ENCODE data around the gene UIMC1. TPM values are rescaled to one million over a fixed set of nuclear protein-coding genes. Genes with fewer than 3 reads are reported as not detected.

The UIMC1 gene
- total RNA-seq, 2 donors from 2014 or later, result 38.7 to 41.4 TPM

- ATAC-seq (no peak), DNase-seq (ENCODE audit: low spot score in 2 of 2) (no peak)
- Mint-ChIP-seq H3K27ac (no peak overlapping the region), H3K36me3 (no peaks in the 10 kb centered on the region), H3K9me3 (no peaks in the 10 kb centered on the region)
Observed at GRCh38 chr5:176863765-176864098, 142.8 kb downstream of the UIMC1 start.

- H3K9me3 Mint-ChIP-seq, result no peaks in the 10 kb centered on the region
- no peak for ATAC-seq
- H3K36me3 Mint-ChIP-seq, result no peaks in the 10 kb centered on the region
- DNase-seq (ENCODE audit: low spot score in 2 of 2), result no peak
- H3K27ac Mint-ChIP-seq, result no peak overlapping the region
Observed at GRCh38 chr5:176863041-176863764, 143.4 kb downstream of the UIMC1 start.

- Mint-ChIP-seq H3K36me3 (no peaks in the 10 kb centered on the region), H3K27ac (no peak overlapping the region), H3K9me3 (no peaks in the 10 kb centered on the region)
- DNase-seq (ENCODE audit: low spot score in 2 of 2), result no peak
- ATAC-seq, result no peak
Observed at GRCh38 chr5:176862330-176862995, 144.1 kb downstream of the UIMC1 start.

- H3K27ac Mint-ChIP-seq, result no peak overlapping the region
- no peaks in the 10 kb centered on the region for H3K36me3 Mint-ChIP-seq
- ATAC-seq (no peak), DNase-seq (ENCODE audit: low spot score in 2 of 2) (no peak)
- no peaks in the 10 kb centered on the region for H3K9me3 Mint-ChIP-seq
Observed at GRCh38 chr5:176861276-176861675, 145.3 kb downstream of the UIMC1 start.

GRCh38 chr5:176860381-176860780 lies 146.2 kb downstream of the UIMC1 start:
- Mint-ChIP-seq H3K27ac (no peak overlapping the region), H3K36me3 (no peaks in the 10 kb centered on the region)
- DNase-seq (ENCODE audit: low spot score in 2 of 2), result no peak

GRCh38 chr5:176859916-176860315 lies 146.7 kb downstream of the UIMC1 start:
- ATAC-seq (no peak), DNase-seq (ENCODE audit: low spot score in 2 of 2) (no peak)
- H3K27ac Mint-ChIP-seq, result no peak overlapping the region
- H3K9me3 Mint-ChIP-seq, result no peaks in the 10 kb centered on the region
- no peaks in the 10 kb centered on the region for H3K36me3 Mint-ChIP-seq

More at GRCh38 chr5:176860381-176860780, 146.2 kb downstream of the UIMC1 start:
- ATAC-seq, result no peak
- no peaks in the 10 kb centered on the region for H3K9me3 Mint-ChIP-seq

GRCh38 chr5:176857894-176858273 lies 148.7 kb downstream of the UIMC1 start:
- no peaks in the 10 kb centered on the region for H3K9me3 Mint-ChIP-seq
- no peaks in the 10 kb centered on the region for H3K36me3 Mint-ChIP-seq
- DNase-seq (ENCODE audit: low spot score in 2 of 2) (no peak), ATAC-seq (no peak)
- no peak overlapping the region for H3K27ac Mint-ChIP-seq

GRCh38 chr5:176857216-176857893 lies 149.2 kb downstream of the UIMC1 start:
- H3K9me3 Mint-ChIP-seq, result no peaks in the 10 kb centered on the region
- no peak overlapping the region for H3K27ac Mint-ChIP-seq
- no peaks in the 10 kb centered on the region for H3K36me3 Mint-ChIP-seq
- no peak for ATAC-seq
- DNase-seq (ENCODE audit: low spot score in 2 of 2), result no peak

- Mint-ChIP-seq H3K36me3 (no peaks in the 10 kb centered on the region), H3K27ac (no peak overlapping the region), H3K9me3 (no peaks in the 10 kb centered on the region)
Observed at GRCh38 chr5:176856746-176857145, 149.8 kb downstream of the UIMC1 start.

GRCh38 chr5:176855598-176855997 lies 151.0 kb downstream of the UIMC1 start:
- ATAC-seq (no peak), DNase-seq (ENCODE audit: low spot score in 2 of 2) (no peak)
- H3K27ac Mint-ChIP-seq, result no peak overlapping the region
- H3K36me3 Mint-ChIP-seq, result no peaks in the 10 kb centered on the region
- no peaks in the 10 kb centered on the region for H3K9me3 Mint-ChIP-seq

More at GRCh38 chr5:176856746-176857145, 149.8 kb downstream of the UIMC1 start:
- no peak for ATAC-seq
- DNase-seq (ENCODE audit: low spot score in 2 of 2), result no peak

Other genes with a start within 250 kb of the UIMC1 start
- gene UNC5A, start 196.2 kb downstream of the UIMC1 start, total RNA-seq, result under 1 TPM in 1 of 2 donors, not detected in 1; 0.08 TPM
- under 1 TPM; 0.11 to 0.27 TPM for gene HK3, start 107.4 kb downstream of the UIMC1 start, total RNA-seq
- 10 to 100 TPM; 20.7 to 24.3 TPM for gene ZNF346, start 15.9 kb upstream of the UIMC1 start, total RNA-seq
- gene FGFR4, start 80.1 kb upstream of the UIMC1 start, total RNA-seq, result 1 to 10 TPM in 1 of 2 donors, under 1 TPM in 1; 0.75 to 2.3 TPM
- 10 to 100 TPM; 62.6 to 80.5 TPM for gene NSD1, start 127.0 kb upstream of the UIMC1 start, total RNA-seq

Measured in activated naive CD4-positive, alpha-beta T cell treated with anti-CD3 and anti-CD28 coated beads, Interleukin-2, amount 50 U/mL, for 72 hours (primary cell).